HepG2 (cell line): ENCODE measurements around the gene CTSZ. TPM values are rescaled to one million over a fixed set of nuclear protein-coding genes. Genes with fewer than 3 reads are reported as not detected.

ENCODE experiments used
- CCDC6 ChIP-seq: sonication (generic); formaldehyde crosslinking; IDR thresholded peaks from 2 replicates; pipeline ENCODE4 v1.8.1; 2022; ENCODE audit warnings: mild to moderate bottlenecking, missing genetic modification reagents, moderate library complexity
- CSRNP1 ChIP-seq: sonication (generic); formaldehyde crosslinking; IDR thresholded peaks from 2 replicates; pipeline ENCODE4 v1.8.1; 2023; ENCODE audit warnings: mild to moderate bottlenecking, missing genetic modification reagents
- KDM1A ChIP-seq: IDR thresholded peaks from 2 replicates; pipeline ENCODE4 v1.6.1; 2016; ENCODE audit warnings: missing compliant biosample characterization
- KDM2A ChIP-seq: sonication (generic); formaldehyde crosslinking; IDR thresholded peaks from 2 replicates; pipeline ENCODE4 v1.4.0; 2020; ENCODE audit warnings: low read depth, missing genetic modification reagents, borderline replicate concordance
- MTF2 ChIP-seq: sonication (generic); formaldehyde crosslinking; IDR thresholded peaks from 2 replicates; pipeline ENCODE4 v1.5.0; 2020; ENCODE audit warnings: missing genetic modification reagents, borderline replicate concordance
- NAIF1 ChIP-seq: sonication (generic); formaldehyde crosslinking; IDR thresholded peaks from 2 replicates; pipeline ENCODE4 v1.5.0; 2020; ENCODE audit warnings: mild to moderate bottlenecking, missing genetic modification reagents, borderline replicate concordance
- POLR2AphosphoS5 ChIP-seq: IDR thresholded peaks from 2 replicates; pipeline ENCODE4 v1.6.1; 2012; ENCODE audit warnings: low read depth, low read length
- RXRB ChIP-seq: IDR thresholded peaks from 2 replicates; pipeline ENCODE4 v1.6.1; 2016; ENCODE audit warnings: borderline replicate concordance, missing genetic modification reagents, missing compliant biosample characterization
- SIN3B ChIP-seq: fragments of 150-350 bp; IDR thresholded peaks from 2 replicates; pipeline ENCODE4 v1.6.1; 2014; ENCODE audit warnings: low read length
- SMAD3 ChIP-seq: sonication (generic); formaldehyde crosslinking; IDR thresholded peaks from 2 replicates; pipeline ENCODE4 v1.4.0; 2020; ENCODE audit warnings: missing genetic modification reagents
- ZNF264 ChIP-seq: sonication (generic); formaldehyde crosslinking; IDR thresholded peaks from 2 replicates; pipeline ENCODE4 v1.4.0; 2020; ENCODE audit warnings: missing genetic modification reagents
- ZNF274 ChIP-seq: sonication (generic); formaldehyde crosslinking; IDR thresholded peaks from 2 replicates; pipeline ENCODE4 v1.5.1; 2020; ENCODE audit warnings: mild to moderate bottlenecking, missing genetic modification reagents
- ZNF460 ChIP-seq: sonication (generic); formaldehyde crosslinking; IDR thresholded peaks from 2 replicates; pipeline ENCODE4 v1.5.1; 2020; ENCODE audit warnings: missing genetic modification reagents, mild to moderate bottlenecking, borderline replicate concordance
- ZNF564 ChIP-seq: sonication (generic); formaldehyde crosslinking; IDR thresholded peaks from 2 replicates; pipeline ENCODE4 v1.8.1; 2023; ENCODE audit warnings: mild to moderate bottlenecking, missing genetic modification reagents
- ZNF607 ChIP-seq: sonication (generic); formaldehyde crosslinking; IDR thresholded peaks from 2 replicates; pipeline ENCODE4 v1.5.1; 2020; ENCODE audit warnings: missing genetic modification reagents, mild to moderate bottlenecking, borderline replicate concordance
- ZNF724P ChIP-seq: sonication (generic); formaldehyde crosslinking; IDR thresholded peaks from 2 replicates; pipeline ENCODE4 v1.8.0; 2022; ENCODE audit warnings: missing genetic modification reagents, borderline replicate concordance
- ZNF75D ChIP-seq: sonication (generic); formaldehyde crosslinking; IDR thresholded peaks from 2 replicates; pipeline ENCODE4 v1.8.1; 2023; ENCODE audit warnings: missing genetic modification reagents, mild to moderate bottlenecking, borderline replicate concordance
- ZNF780A ChIP-seq: sonication (generic); formaldehyde crosslinking; IDR thresholded peaks from 2 replicates; pipeline ENCODE4 v1.8.0; 2022; ENCODE audit warnings: mild to moderate bottlenecking, missing genetic modification reagents, moderate library complexity
- polyA plus RNA-seq, 8 experiments: library from polyadenylated mRNA; depleted of rRNA in 3 of 8; stranded (reverse) in 7 of 8; unstranded in 1 of 8; fragments of >200 nt; fragmentation: Illumina TruSeq in 4 of 8; extraction: Trizol in 4 of 8; gene quantifications; 2 replicates each; pipeline versions ENCODE4 v1.2.1 to v1.2.3, GENCODE V29; 2011 to 2016; ENCODE audit warnings: low read depth in 4 of 8, missing spikeins in 1 of 8, mixed read lengths in 1 of 8; ENCODE audit not compliant: insufficient read depth in 1 of 8
- total RNA-seq, 5 experiments: library from RNA; depleted of rRNA; stranded (reverse); fragments of >200 nt; fragmentation: Illumina TruSeq; extraction: Trizol; gene quantifications; 2 replicates each; pipeline ENCODE4 v1.2.3, GENCODE V29; 2016; ENCODE audit warnings: low read depth in 1 of 5
- TF ChIP-seq, protein P1 (sequence below): fragments of 450-650 bp; IDR thresholded peaks from 2 replicates; pipeline ENCODE4 v1.6.1; 2017
- TF ChIP-seq, protein P2 (sequence below): sonication (generic); formaldehyde crosslinking; IDR thresholded peaks from 2 replicates; pipeline ENCODE4 v1.8.0; 2022; ENCODE audit warnings: missing genetic modification reagents, low read depth, mild to moderate bottlenecking, borderline replicate concordance
- TF ChIP-seq, protein P3 (sequence below): IDR thresholded peaks from 2 replicates; pipeline ENCODE4 v1.6.1; 2016; ENCODE audit warnings: mild to moderate bottlenecking

CTSZ gene
- total and polyA plus RNA-seq, 2 of the 13 experiments (the other 11 are each of a cell fraction or from before 2014, with no cell fraction given) = 0.33 TPM; not detected in 1

DNA sequence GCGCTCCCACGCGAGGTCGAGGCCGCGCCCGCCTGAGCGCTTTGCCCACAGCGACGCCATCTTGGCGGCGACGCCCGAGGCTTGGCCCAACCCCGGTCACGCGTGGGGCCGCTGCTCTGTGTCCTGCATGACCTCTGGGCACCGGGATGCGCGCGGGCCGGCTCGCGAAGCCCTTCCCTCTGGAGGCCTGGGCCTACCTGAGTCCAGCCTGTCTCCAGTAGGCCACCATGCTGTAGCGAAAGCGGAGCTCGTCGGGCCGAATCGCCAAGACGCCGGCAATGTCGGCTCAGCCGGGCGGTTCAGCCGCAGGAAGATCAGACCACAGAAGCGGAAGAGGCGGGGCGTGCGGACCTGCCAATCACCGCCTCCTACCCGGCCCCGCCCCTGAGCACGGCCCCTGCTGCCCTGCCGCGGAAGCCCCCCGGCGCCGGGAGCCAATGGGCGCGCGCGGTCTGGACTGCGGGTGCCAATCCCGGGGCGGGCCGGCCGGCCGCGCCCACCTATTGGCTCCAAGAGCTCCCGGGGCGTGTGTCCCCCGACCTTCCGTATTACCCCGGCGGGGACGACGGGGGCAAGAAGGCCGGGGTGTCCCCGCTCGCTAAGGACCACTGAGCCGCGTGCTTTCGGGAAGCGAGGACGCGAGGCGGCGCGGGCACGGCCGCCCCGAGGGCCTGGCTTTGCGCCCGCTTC is 25.1 kb upstream of the CTSZ start, which contains the start of gene ATP5F1E (continued):
- TF ChIP-seq, protein P1, sequence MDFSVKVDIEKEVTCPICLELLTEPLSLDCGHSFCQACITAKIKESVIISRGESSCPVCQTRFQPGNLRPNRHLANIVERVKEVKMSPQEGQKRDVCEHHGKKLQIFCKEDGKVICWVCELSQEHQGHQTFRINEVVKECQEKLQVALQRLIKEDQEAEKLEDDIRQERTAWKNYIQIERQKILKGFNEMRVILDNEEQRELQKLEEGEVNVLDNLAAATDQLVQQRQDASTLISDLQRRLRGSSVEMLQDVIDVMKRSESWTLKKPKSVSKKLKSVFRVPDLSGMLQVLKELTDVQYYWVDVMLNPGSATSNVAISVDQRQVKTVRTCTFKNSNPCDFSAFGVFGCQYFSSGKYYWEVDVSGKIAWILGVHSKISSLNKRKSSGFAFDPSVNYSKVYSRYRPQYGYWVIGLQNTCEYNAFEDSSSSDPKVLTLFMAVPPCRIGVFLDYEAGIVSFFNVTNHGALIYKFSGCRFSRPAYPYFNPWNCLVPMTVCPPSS = no peak
- TF ChIP-seq ZNF564 (CRISPR knock-in tag) = peak; percentile 91
- TF ChIP-seq KDM2A = peak; percentile 93
- TF ChIP-seq ZNF264 (CRISPR knock-in tag) = no peak; the same call in 1 of the 2 replicates
- no peak; the same call in 1 of the 2 replicates for TF ChIP-seq NAIF1 (CRISPR knock-in tag)
- peak; percentile 58; the same call in 1 of the 2 replicates for TF ChIP-seq SMAD3 (CRISPR knock-in tag)
- TF ChIP-seq, protein P2, sequence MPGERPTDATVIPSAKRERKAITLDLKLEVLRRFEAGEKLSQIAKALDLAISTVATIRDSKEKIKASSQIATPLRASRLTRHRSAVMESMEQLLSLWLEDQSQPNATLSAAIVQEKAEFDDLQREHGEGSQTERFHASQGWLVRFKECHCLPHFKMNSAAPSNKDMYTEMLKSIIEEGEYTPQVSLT = no peak; the same call in 1 of the 2 replicates
- peak; percentile 96 for TF ChIP-seq ZNF274 (CRISPR knock-in tag)
- peak; percentile 62 for TF ChIP-seq RXRB
- peak; percentile 42; the same call in 1 of the 2 replicates for TF ChIP-seq KDM1A (CRISPR knock-in tag)
- TF ChIP-seq ZNF780A = peak; percentile 87; the same call in 1 of the 2 replicates
- TF ChIP-seq ZNF460 = peak; percentile 11; the same call in 1 of the 2 replicates
- TF ChIP-seq ZNF724P (CRISPR knock-in tag) = peak; percentile 89
- peak; percentile 70 for TF ChIP-seq SIN3B
- peak; percentile 88 for TF ChIP-seq POLR2AphosphoS5
- no peak for TF ChIP-seq ZNF75D (CRISPR knock-in tag)
- peak; percentile 97 for TF ChIP-seq ZNF607 (CRISPR knock-in tag)
- TF ChIP-seq CCDC6 (CRISPR knock-in tag) = peak; percentile 96; the same call in 1 of the 2 replicates
- peak; percentile 94 for TF ChIP-seq CSRNP1 (CRISPR knock-in tag)
- peak; percentile 76; the same call in 1 of the 2 replicates for TF ChIP-seq MTF2 (CRISPR knock-in tag)
- TF ChIP-seq, protein P3, sequence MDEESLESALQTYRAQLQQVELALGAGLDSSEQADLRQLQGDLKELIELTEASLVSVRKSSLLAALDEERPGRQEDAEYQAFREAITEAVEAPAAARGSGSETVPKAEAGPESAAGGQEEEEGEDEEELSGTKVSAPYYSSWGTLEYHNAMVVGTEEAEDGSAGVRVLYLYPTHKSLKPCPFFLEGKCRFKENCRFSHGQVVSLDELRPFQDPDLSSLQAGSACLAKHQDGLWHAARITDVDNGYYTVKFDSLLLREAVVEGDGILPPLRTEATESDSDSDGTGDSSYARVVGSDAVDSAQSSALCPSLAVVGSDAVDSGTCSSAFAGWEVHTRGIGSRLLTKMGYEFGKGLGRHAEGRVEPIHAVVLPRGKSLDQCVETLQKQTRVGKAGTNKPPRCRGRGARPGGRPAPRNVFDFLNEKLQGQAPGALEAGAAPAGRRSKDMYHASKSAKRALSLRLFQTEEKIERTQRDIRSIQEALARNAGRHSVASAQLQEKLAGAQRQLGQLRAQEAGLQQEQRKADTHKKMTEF = peak; percentile 95
